B cell (primary cell): ENCODE data around the gene RERE. TPM values are rescaled to one million over a fixed set of nuclear protein-coding genes. Genes with fewer than 3 reads are reported as not detected.

Experiments
- ATAC-seq: fragments of 200-7000 bp; cut with Tn5 transposase; one replicate; pipeline ENCODE4 v1.10.0; 2021; ENCODE audit warnings: low read depth, mild to moderate bottlenecking, moderate number of reproducible peaks, moderate library complexity
- CTCF ChIA-PET: fragments of 350-600 bp; sonication (Branson Sonifier 250); formaldehyde crosslinking; loops from one replicate; lab custom pipeline; 2021; ENCODE audit warnings: antibody characterized with exemption, inconsistent platforms; lab: Charles Lee
- POLR2A ChIA-PET: fragments of 350-600 bp; sonication (Branson Sonifier 250); formaldehyde crosslinking; loops from one replicate; lab custom pipeline; 2021; ENCODE audit warnings: antibody characterized with exemption; lab: Charles Lee
- DNase-seq: peaks from one replicate; pipeline ENCODE4 v3.0.0; 2013
- H2AFZ ChIP-seq: 2 replicates; pipeline ENCODE4 v1.6.1; 2012; ENCODE audit warnings: mild to moderate bottlenecking, low read depth, low read length; ENCODE audit not compliant: insufficient read depth, poor library complexity, severe bottlenecking
- H3K27ac ChIP-seq, 2 donors: 1 replicate in 1 of 2; 2 replicates in 1 of 2; pipeline ENCODE4 v1.5.1; 2012 to 2013; ENCODE audit warnings: low read length in 2 of 2, mild to moderate bottlenecking in 2 of 2, moderate library complexity in 1 of 2
- H3K27me3 ChIP-seq, 4 experiments: fragments of 200-600 bp in 1 of 4; sonication (generic) in 1 of 4; replicated peaks in 1 of 4; 1 replicate in 2 of 4; 2 replicates in 2 of 4; pipeline versions ENCODE4 v1.6.1 to v1.7.0; 2013 to 2016; ENCODE audit warnings: low read length in 3 of 4, mild to moderate bottlenecking in 2 of 4, mixed read lengths in 1 of 4, moderate library complexity in 1 of 4; ENCODE audit not compliant: insufficient read depth in 4 of 4, control insufficient read depth in 3 of 4; ENCODE audit errors: control extremely low read depth in 1 of 4
- H3K36me3 ChIP-seq, 2 experiments: replicated peaks in 1 of 2; 1 replicate in 1 of 2; 2 replicates in 1 of 2; pipeline versions ENCODE4 v1.6.1 to v1.7.1; 2013; ENCODE audit warnings: low read length in 1 of 2; ENCODE audit not compliant: insufficient read depth in 2 of 2, control insufficient read depth in 1 of 2; ENCODE audit errors: control extremely low read depth in 1 of 2, extremely low read depth in 1 of 2
- H3K4me1 ChIP-seq, 2 donors: fragments of 200-600 bp in 1 of 2; sonication (generic) in 1 of 2; 1 replicate in 1 of 2; 2 replicates in 1 of 2; pipeline versions ENCODE4 v1.5.1 to v1.6.1; 2013 to 2017; ENCODE audit warnings: low read length in 2 of 2; ENCODE audit not compliant: control insufficient read depth in 2 of 2, insufficient read depth in 2 of 2
- H3K4me2 ChIP-seq: replicated peaks from 2 replicates; pipeline ENCODE3; 2012; ENCODE audit warnings: mild to moderate bottlenecking, low read depth, low read length; ENCODE audit not compliant: poor library complexity, severe bottlenecking
- H3K4me3 ChIP-seq, 5 experiments: fragments of 200-600 bp in 1 of 5; sonication (generic) in 1 of 5; 1 replicate in 3 of 5; 2 replicates in 2 of 5; pipeline versions ENCODE4 v1.5.1 to v1.7.0; 2011 to 2016; ENCODE audit warnings: low read length in 4 of 5, mild to moderate bottlenecking in 4 of 5, low read depth in 2 of 5, control low read depth in 1 of 5, moderate library complexity in 1 of 5; ENCODE audit not compliant: insufficient read depth in 1 of 5; ENCODE audit errors: control extremely low read depth in 1 of 5, extremely low read depth in 1 of 5
- H3K79me2 ChIP-seq: fragments of 200-600 bp; sonication (generic); one replicate; pipeline ENCODE4 v1.6.0; 2016; ENCODE audit warnings: low read length; ENCODE audit not compliant: control insufficient read depth, insufficient read depth
- H3K9ac ChIP-seq: fragments of 200-600 bp; sonication (generic); 2 replicates; pipeline ENCODE4 v1.6.1; 2017; ENCODE audit warnings: mild to moderate bottlenecking, low read length, moderate library complexity
- H3K9me3 ChIP-seq, 3 donors: one replicate each; pipeline versions ENCODE4 v1.6.1 to v1.7.1; 2013; ENCODE audit warnings: low read length in 2 of 3; ENCODE audit not compliant: control insufficient read depth in 2 of 3, insufficient read depth in 1 of 3; ENCODE audit errors: control extremely low read depth in 1 of 3
- H4K20me1 ChIP-seq: 2 replicates; pipeline ENCODE4 v1.6.0; 2012; ENCODE audit warnings: mild to moderate bottlenecking, low read length; ENCODE audit not compliant: insufficient read depth, control insufficient read depth, poor library complexity, severe bottlenecking
- H3K27ac Mint-ChIP-seq: one replicate; pipeline ENCODE4 v1.8.0; 2021; ENCODE audit warnings: mixed read lengths
- H3K27me3 Mint-ChIP-seq: one replicate; pipeline ENCODE4 v1.8.0; 2021; ENCODE audit warnings: mixed read lengths
- H3K4me1 Mint-ChIP-seq: one replicate; pipeline ENCODE4 v1.8.0; 2021; ENCODE audit warnings: mixed read lengths
- H3K4me3 Mint-ChIP-seq: one replicate; pipeline ENCODE4 v1.8.0; 2021; ENCODE audit warnings: mixed read lengths
- H3K9me3 Mint-ChIP-seq: one replicate; pipeline ENCODE4 v1.8.0; 2022; ENCODE audit warnings: mixed read lengths; ENCODE audit not compliant: insufficient read depth
- CTCF ChIP-seq: fragments of 200-600 bp; IDR thresholded peaks from one replicate; pipeline ENCODE4 v1.8.0; 2022; ENCODE audit warnings: antibody characterized with exemption, mild to moderate bottlenecking
- EZH2 ChIP-seq: IDR thresholded peaks from 2 replicates; pipeline ENCODE4 v1.6.1; 2012; ENCODE audit warnings: borderline replicate concordance, low read depth, mild to moderate bottlenecking, moderate library complexity, low read length; ENCODE audit not compliant: insufficient read depth, poor library complexity, severe bottlenecking
- WGBS: methylation state at CpG from one replicate; pipeline ENCODE4 v1.1.5; 2013; ENCODE audit warnings: missing lambda C conversion rate; ENCODE audit not compliant: insufficient coverage; 5-methylcytosine and 5-hydroxymethylcytosine counted together
- intact Hi-C: fragments of 100-400 bp; cut with micrococcal nuclease; formaldehyde crosslinking; loops from one replicate; pipeline ENCODE4 v1.10.0; 2022
- polyA plus RNA-seq: library from polyadenylated mRNA; depleted of rRNA; stranded (reverse); fragments of >200 nt; gene quantifications from 2 replicates; pipeline ENCODE4 v1.2.3, GENCODE V29; 2012
- total RNA-seq, 2 donors: library from RNA; stranded (reverse); fragments of 120-200 nt in 1 of 2; gene quantifications; 1 replicate in 1 of 2; 2 replicates in 1 of 2; pipeline versions ENCODE4 v1.2.3 to v1.2.4, GENCODE V29; 2013 to 2022

The RERE gene
- total and polyA plus RNA-seq, 2 donors (not counting 1 experiment from before 2014, with no cell fraction given) = 27.3 to 132 TPM

DNA sequence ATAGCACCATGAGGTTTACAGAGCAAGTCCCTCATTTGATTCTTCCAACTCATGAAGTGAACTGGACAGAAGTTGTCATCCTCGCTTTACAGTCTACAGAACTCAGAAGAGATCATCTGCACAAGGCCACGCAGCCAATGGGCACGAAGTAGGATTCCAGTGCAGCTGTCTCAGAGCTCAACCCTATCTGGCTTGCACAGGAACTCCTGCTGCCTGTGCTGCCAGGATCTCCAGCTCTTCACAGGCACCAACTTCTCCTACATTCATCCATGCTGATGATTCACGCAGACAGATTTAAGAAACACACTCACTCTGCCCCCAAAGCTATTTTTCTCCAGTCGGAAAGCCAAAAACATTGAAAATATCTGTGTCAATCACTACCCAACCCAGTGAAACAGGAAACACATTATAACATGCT is 157.0 kb downstream of the RERE start:
- no peaks in the 10 kb centered on the region for H3K27me3 Mint-ChIP-seq
- no peak overlapping the region for H3K27ac Mint-ChIP-seq
- intact Hi-C loops = loop anchor here (2.0 kb wide), 1 partner anchor 18 kb away; no protein-coding TSS in a partner anchor
- CTCF ChIA-PET = interaction anchor here (0.6 to 4.5 kb wide), 7 partner anchors 10 to 189 kb away, joined by 3 to 30 read pairs (median 4); no protein-coding TSS in a partner anchor
- H3K9ac ChIP-seq = peak overlapping the region; percentile 18
- H3K4me1 ChIP-seq = peaks cover 70 to 76% of the 10 kb centered on the region in 2 donors
- H3K27me3 ChIP-seq = no peaks in the 10 kb centered on the region
- H3K4me1 Mint-ChIP-seq = peaks cover 32% of the 10 kb centered on the region
- POLR2A ChIA-PET = interaction anchor here (0.6 to 1.6 kb wide), 2 partner anchors 15 to 16 kb away, joined by 3 read pairs; no protein-coding TSS in a partner anchor
- TF ChIP-seq EZH2 (no peak), CTCF (no peak)
- no peaks in the 10 kb centered on the region for H3K9me3 ChIP-seq
- H3K79me2 ChIP-seq = peaks cover 98% of the 10 kb centered on the region
- peak overlapping the region; percentile 66 to 69 for H3K27ac ChIP-seq
- peak; percentile 22 for ATAC-seq
- no peaks in the 10 kb centered on the region for H4K20me1 ChIP-seq
- peak overlapping the region; percentile 62 for H2AFZ ChIP-seq
- peaks cover 0 to 5% of the 10 kb centered on the region in 2 experiments for H3K36me3 ChIP-seq
- H3K4me2 ChIP-seq = peak overlapping the region; percentile 77
- 19% methylated on average over 3 of the region's 5 CpGs for WGBS
- peak overlapping the region in 2 of 5 experiments; percentile 22 to 46 for H3K4me3 ChIP-seq
- H3K9me3 Mint-ChIP-seq = no peaks in the 10 kb centered on the region
- DNase-seq = peak; percentile 43
- H3K4me3 Mint-ChIP-seq = no peak overlapping the region

- H3K9me3 Mint-ChIP-seq = no peaks in the 10 kb centered on the region
- peak overlapping the region; percentile 35 to 66 for H3K27ac ChIP-seq
Measured at GRCh38 chr1:8659593-8659992, 157.8 kb downstream of the RERE start.

More at GRCh38 chr1:8659593-8659992, 157.8 kb downstream of the RERE start:
- intact Hi-C loops = no loop called here
- Histone ChIP-seq H3K27me3 (no peaks in the 10 kb centered on the region), H3K79me2 (peaks cover 96% of the 10 kb centered on the region), H3K4me2 (no peak overlapping the region), H3K4me1 (peaks cover 62 to 68% of the 10 kb centered on the region in 2 donors), H3K36me3 (peaks cover 0 to 5% of the 10 kb centered on the region in 2 experiments), H2AFZ (no peak overlapping the region), H3K9ac (no peak overlapping the region), H4K20me1 (no peaks in the 10 kb centered on the region), H3K9me3 (no peaks in the 10 kb centered on the region), H3K4me3 (no peak overlapping the region)
- ChIA-PET CTCF (interaction anchor here (4.5 kb wide), 1 partner anchor 11 kb away, joined by 30 read pairs; no protein-coding TSS in a partner anchor), POLR2A (interaction anchor here (1.6 kb wide), 1 partner anchor 16 kb away, joined by 3 read pairs; no protein-coding TSS in a partner anchor)
- H3K4me3 Mint-ChIP-seq = no peak overlapping the region
- no peak for TF ChIP-seq EZH2
- TF ChIP-seq CTCF = no peak
- H3K27ac Mint-ChIP-seq = peak overlapping the region; percentile 79
- no peak for ATAC-seq
- H3K4me1 Mint-ChIP-seq = peaks cover 35% of the 10 kb centered on the region
- no peak for DNase-seq
- H3K27me3 Mint-ChIP-seq = no peaks in the 10 kb centered on the region
